ENCODE data around the gene MAP6.
A peak's percentile ranks its signal among the peaks of the same experiment; 100 is the strongest.

MAP6 gene

GRCh38 chr11:75650167-75650723 lies 18.6 kb downstream of the MAP6 start:
- no peak overlapping the region for H3K4me3 ChIP-seq (ENCODE audit: low read depth, low read length)
- in situ Hi-C loops (cut with HindIII; ENCODE audit: low sequenced_read_pairs), result no loop called here
- TF ChIP-seq, protein P1, sequence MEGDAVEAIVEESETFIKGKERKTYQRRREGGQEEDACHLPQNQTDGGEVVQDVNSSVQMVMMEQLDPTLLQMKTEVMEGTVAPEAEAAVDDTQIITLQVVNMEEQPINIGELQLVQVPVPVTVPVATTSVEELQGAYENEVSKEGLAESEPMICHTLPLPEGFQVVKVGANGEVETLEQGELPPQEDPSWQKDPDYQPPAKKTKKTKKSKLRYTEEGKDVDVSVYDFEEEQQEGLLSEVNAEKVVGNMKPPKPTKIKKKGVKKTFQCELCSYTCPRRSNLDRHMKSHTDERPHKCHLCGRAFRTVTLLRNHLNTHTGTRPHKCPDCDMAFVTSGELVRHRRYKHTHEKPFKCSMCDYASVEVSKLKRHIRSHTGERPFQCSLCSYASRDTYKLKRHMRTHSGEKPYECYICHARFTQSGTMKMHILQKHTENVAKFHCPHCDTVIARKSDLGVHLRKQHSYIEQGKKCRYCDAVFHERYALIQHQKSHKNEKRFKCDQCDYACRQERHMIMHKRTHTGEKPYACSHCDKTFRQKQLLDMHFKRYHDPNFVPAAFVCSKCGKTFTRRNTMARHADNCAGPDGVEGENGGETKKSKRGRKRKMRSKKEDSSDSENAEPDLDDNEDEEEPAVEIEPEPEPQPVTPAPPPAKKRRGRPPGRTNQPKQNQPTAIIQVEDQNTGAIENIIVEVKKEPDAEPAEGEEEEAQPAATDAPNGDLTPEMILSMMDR (IDR thresholded peaks at IDR 0.05; ENCODE audit: low read depth, low read length), result no peak
- no peak for DNase-seq (ENCODE audit: low read depth, low spot score)

GRCh38 chr11:75644946-75645345 lies 23.9 kb downstream of the MAP6 start:
- in situ Hi-C loops (cut with HindIII; ENCODE audit: low sequenced_read_pairs), result no loop called here
- H3K4me3 ChIP-seq (ENCODE audit: low read depth, low read length), result no peak overlapping the region
- TF ChIP-seq, protein P1 (IDR thresholded peaks at IDR 0.05; ENCODE audit: low read depth, low read length), result no peak
- no peak for DNase-seq (ENCODE audit: low read depth, low spot score)

DNA sequence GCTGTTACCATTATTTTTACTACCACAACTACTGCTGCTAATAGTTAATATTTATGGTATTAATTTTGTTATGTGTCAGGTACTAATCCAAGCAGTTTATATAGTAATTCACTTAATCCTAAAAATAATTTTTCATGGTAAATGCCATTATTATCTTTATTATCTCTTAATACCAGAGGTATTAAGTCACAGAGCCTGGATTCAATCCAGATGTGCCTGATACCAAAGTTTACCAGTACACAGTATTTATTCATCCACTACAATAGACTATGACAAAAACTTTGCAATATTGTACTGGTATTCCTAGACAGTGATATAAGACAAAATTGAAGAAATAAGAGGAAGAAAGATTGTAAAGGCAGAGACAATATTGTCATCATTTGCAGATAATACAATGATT lies 24.5 kb downstream of the MAP6 start:
- in situ Hi-C loops (cut with HindIII; ENCODE audit: low sequenced_read_pairs), result no loop called here
- TF ChIP-seq, protein P1 (IDR thresholded peaks at IDR 0.05; ENCODE audit: low read depth, low read length), result no peak

GRCh38 chr11:75642402-75643113 lies 26.3 kb downstream of the MAP6 start:
- H3K4me3 ChIP-seq (ENCODE audit: low read depth, low read length), result no peak overlapping the region
- TF ChIP-seq, protein P1 (IDR thresholded peaks at IDR 0.05; ENCODE audit: low read depth, low read length), result no peak
- DNase-seq (ENCODE audit: low read depth, low spot score), result no peak
- in situ Hi-C loops (cut with HindIII; ENCODE audit: low sequenced_read_pairs), result no loop called here

More for the DNA sequence above, 24.5 kb downstream of the MAP6 start:
- no peak overlapping the region for H3K4me3 ChIP-seq (ENCODE audit: low read depth, low read length)
- no peak for DNase-seq (ENCODE audit: low read depth, low spot score)

- TF ChIP-seq, protein P1 (IDR thresholded peaks at IDR 0.05; ENCODE audit: low read depth, low read length), result no peak
- peak; percentile 59 for DNase-seq (ENCODE audit: low read depth, low spot score)
- in situ Hi-C loops (cut with HindIII; ENCODE audit: low sequenced_read_pairs), result no loop called here
- no peak overlapping the region for H3K4me3 ChIP-seq (ENCODE audit: low read depth, low read length)
These were observed 29.1 kb downstream of the MAP6 start for GRCh38 chr11:75639762-75640181.

- in situ Hi-C loops (cut with HindIII; ENCODE audit: low sequenced_read_pairs), result no loop called here
- H3K4me3 ChIP-seq (ENCODE audit: low read depth, low read length), result no peak overlapping the region
- TF ChIP-seq, protein P1 (IDR thresholded peaks at IDR 0.05; ENCODE audit: low read depth, low read length), result no peak
- no peak for DNase-seq (ENCODE audit: low read depth, low spot score)
These were observed 30.8 kb downstream of the MAP6 start for GRCh38 chr11:75637998-75638397.

Measured in astrocyte of the spinal cord (primary cell).